ENCODE data around the gene KRT34.
"Not testable (repeated sequence)": the region's sequence is repeated elsewhere in the genome, so short reads cannot be mapped to it uniquely, and the experiment has no call there.

KRT34 gene

GRCh38 chr17:41366070-41366469, 16.0 kb downstream of the KRT34 start:
- no peak for DNase-seq (ENCODE audit: low spot score)

- DNase-seq (ENCODE audit: low spot score): peak; percentile 6
These were observed 18.2 kb downstream of the KRT34 start for GRCh38 chr17:41363881-41364280.

- DNase-seq (ENCODE audit: low spot score): peak; percentile 95
These were observed 21.7 kb downstream of the KRT34 start for GRCh38 chr17:41360296-41360995.

GRCh38 chr17:41354536-41354935, 27.6 kb downstream of the KRT34 start:
- DNase-seq (ENCODE audit: low spot score): no peak

- DNase-seq (ENCODE audit: low spot score): no peak
These were observed 29.3 kb downstream of the KRT34 start for GRCh38 chr17:41352597-41353366.

- DNase-seq (ENCODE audit: low spot score): no peak
These were observed 30.9 kb downstream of the KRT34 start for GRCh38 chr17:41351177-41351576.

GRCh38 chr17:41350381-41350878, 31.7 kb downstream of the KRT34 start, which contains the start of gene KRT33A:
TSS of gene KRT33A (minus strand) at chr17:41350828. CDS start at chr17:41350767, 61 bp downstream.
- not testable (repeated sequence) for DNase-seq (ENCODE audit: low spot score)

- DNase-seq (ENCODE audit: low spot score): no peak
These were observed 34.0 kb downstream of the KRT34 start for GRCh38 chr17:41347869-41348760.

- DNase-seq (ENCODE audit: low spot score): not testable (repeated sequence)
These were observed 35.7 kb downstream of the KRT34 start for GRCh38 chr17:41346421-41346820.

- DNase-seq (ENCODE audit: low spot score): no peak
These were observed 36.1 kb downstream of the KRT34 start for GRCh38 chr17:41345992-41346391.

- DNase-seq (ENCODE audit: low spot score): no peak
These were observed 39.1 kb downstream of the KRT34 start for GRCh38 chr17:41343029-41343428.

- DNase-seq (ENCODE audit: low spot score): no peak
These were observed 40.9 kb downstream of the KRT34 start for GRCh38 chr17:41340934-41341861.

GRCh38 chr17:41340494-41340893, 41.6 kb downstream of the KRT34 start:
- peak; percentile 85 for DNase-seq (ENCODE audit: low spot score)

- DNase-seq (ENCODE audit: low spot score): no peak
These were observed 42.4 kb downstream of the KRT34 start for GRCh38 chr17:41339571-41340172.

GRCh38 chr17:41338961-41339485, 43.1 kb downstream of the KRT34 start:
- DNase-seq (ENCODE audit: low spot score): peak; percentile 83

GRCh38 chr17:41335747-41336146, 46.4 kb downstream of the KRT34 start:
- no peak for DNase-seq (ENCODE audit: low spot score)

- no peak for DNase-seq (ENCODE audit: low spot score)
These were observed 47.5 kb downstream of the KRT34 start for GRCh38 chr17:41334385-41335305.

GRCh38 chr17:41333836-41334235, 48.3 kb downstream of the KRT34 start:
- no peak for DNase-seq (ENCODE audit: low spot score)

GRCh38 chr17:41333098-41333497, 49.0 kb downstream of the KRT34 start:
- no peak for DNase-seq (ENCODE audit: low spot score)
